A204.1 (cell line): ENCODE results near the gene WBP2.
"Not testable (repeated sequence)": the region's sequence is repeated elsewhere in the genome, so short reads cannot be mapped to it uniquely, and the experiment has no call there.

ENCODE experiments used
- FAIRE-seq: peaks from 2 replicates; lab custom pipeline; 2012; peaks lifted over from hg19 to GRCh38; lab: Jason Lieb, UNC

WBP2 gene

DNA sequence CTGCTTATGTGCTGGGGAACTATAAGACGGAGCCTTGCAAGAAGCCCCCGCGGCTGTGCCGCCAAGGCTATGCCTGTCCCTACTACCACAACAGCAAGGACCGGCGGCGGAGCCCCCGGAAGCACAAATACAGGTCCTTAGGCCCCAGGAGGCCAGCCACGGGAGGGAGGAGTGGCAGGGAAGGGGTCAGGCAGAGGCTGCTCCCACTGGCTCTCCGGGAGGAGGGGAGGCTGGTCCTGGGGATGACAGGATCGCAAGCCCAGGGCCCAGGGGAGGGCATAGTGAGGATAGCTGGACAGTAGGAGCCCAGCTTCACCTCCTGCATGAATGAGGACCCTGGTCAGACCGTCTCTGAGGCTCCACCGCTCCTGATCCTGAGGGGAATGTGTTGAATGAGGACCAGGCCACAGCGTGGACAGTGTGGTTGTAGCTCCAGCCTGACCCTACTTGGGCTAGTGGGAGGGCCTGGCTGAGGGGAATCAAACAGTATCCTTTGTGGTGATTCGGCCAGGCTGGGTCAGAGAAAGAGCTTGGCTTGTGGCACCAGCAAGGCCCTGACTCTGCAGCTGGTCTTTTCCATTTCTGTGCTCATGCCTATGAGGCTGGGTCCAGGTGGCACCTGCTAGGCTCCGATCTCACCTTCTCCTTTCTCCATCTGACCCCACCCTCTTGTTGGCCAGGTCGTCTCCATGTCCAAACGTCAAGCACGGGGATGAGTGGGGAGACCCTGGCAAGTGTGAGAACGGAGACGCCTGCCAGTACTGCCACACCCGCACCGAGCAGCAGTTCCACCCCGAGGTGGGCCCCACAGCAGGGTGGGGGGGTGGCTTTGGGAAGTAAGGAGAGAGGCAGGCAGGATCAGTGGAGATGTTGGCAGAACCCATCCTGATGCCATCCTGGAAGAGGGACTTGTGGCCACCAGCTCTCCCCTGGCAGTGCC lies 41.8 kb downstream of the WBP2 start:
- FAIRE-seq = no peak

DNA sequence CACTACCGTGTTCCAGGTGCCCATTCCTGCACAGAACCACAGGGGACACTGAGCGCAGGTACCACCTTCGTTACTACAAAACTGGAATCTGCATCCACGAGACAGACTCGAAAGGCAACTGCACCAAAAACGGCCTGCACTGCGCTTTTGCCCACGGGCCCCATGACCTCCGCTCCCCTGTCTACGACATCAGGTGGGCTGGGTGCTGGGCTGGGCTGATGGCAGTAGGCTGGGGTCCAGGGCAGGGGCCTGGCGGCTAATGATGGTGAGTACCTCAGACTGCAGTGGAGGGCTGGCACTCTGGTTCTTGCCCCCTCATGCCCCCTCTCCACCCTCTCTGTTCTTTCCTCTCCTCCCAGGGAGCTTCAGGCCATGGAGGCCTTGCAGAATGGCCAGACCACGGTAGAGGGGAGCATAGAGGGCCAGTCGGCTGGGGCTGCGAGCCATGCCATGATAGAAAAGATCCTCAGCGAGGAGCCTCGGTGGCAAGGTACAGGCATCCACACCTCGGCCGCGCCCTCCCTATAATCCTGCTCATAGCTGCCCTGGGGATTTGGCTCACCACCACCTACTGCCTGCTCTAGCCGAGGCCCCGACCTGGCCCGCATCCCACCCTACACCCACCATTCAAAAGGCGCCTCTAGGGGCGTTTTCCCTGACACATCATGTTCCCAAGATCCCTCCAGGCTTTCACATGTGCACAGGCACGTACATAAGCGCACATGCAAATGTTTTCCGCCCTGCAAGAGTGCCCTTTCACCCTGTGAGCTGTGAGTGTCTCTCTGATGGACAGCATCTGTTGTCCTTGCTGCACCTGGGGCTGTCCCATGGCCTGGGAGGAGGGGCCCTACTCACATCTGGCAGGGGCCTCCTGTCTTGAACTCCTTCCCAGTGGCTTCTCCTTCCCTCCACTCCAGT lies 42.8 kb downstream of the WBP2 start:
- no peak for FAIRE-seq

DNA sequence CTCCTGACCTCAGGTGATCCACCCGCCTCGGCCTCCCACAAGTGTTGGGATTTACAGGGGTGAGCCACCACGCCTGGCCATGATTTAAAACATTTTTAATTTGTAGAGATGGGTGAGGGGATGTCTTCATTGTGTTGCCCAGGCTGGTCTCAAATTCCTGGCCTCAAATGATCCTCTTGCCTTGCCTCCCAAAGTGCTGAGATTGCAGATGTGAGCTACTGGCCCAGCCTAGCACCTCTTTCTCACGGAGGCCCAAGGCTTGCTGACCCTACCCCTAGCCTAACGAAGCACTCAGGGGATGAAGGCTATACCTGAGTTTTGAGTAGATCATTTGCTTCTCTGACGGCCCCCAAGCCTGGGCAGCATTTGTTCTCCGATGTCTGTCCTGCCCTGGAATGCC lies 44.0 kb downstream of the WBP2 start:
- no peak for FAIRE-seq

DNA sequence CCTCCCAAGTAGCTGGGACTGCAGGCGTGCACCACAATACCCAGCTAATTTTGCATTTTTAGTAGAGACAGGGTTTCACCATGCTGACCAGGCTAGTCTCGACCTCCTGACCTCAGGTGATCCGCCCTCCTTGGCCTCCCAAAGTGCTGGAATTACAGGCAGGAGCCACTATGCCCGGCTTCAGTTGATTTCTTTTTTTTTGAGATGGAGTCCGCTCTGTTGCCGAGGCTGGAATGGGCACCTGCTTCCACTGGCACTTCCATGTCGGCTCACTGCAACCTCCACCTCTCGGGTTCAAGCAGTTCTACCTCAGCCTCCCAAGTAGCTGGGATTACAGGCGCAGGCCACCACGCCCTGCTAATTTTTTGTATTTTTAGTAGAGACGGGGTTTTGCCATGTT lies 44.4 kb downstream of the WBP2 start:
- not testable (repeated sequence) for FAIRE-seq

DNA sequence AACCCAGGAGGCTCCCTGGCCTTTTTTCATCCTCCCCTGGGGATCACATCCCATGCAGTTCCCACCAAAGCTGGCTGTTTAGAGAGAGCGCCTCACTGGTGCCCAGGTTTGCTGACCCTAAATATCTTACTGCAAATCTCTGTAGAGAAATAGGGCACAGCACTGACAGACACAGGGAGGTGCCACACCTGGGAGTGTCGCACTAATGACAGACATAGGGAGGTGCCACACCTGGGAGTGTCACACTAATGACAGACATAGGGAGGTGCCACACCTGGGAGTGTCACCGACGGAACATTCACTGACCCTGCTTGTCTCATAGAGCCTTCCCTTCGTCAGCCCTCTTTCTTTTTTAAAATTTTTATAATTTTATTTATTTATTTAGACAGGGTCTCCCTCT lies 44.9 kb downstream of the WBP2 start:
- FAIRE-seq = no peak

DNA sequence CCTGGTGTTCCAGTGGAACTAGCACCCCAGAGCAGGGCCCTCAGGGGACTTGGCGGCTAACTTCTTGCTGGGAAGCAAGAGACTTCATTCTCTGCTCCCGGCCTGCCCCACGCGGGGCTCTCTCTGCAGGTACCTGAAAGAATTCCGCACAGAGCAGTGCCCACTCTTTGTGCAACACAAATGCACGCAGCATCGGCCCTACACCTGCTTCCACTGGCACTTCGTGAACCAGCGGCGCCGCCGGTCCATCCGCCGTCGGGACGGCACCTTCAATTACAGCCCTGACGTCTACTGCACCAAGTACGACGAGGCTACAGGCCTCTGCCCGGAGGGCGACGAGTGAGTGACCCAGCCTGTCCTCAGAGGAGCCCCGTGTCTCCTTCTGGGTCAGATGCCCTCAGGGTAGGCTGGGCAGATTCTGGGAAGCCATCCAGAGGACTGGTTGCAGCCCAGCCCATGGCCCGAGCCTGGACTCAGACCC lies 45.5 kb downstream of the WBP2 start:
- FAIRE-seq = no peak

DNA sequence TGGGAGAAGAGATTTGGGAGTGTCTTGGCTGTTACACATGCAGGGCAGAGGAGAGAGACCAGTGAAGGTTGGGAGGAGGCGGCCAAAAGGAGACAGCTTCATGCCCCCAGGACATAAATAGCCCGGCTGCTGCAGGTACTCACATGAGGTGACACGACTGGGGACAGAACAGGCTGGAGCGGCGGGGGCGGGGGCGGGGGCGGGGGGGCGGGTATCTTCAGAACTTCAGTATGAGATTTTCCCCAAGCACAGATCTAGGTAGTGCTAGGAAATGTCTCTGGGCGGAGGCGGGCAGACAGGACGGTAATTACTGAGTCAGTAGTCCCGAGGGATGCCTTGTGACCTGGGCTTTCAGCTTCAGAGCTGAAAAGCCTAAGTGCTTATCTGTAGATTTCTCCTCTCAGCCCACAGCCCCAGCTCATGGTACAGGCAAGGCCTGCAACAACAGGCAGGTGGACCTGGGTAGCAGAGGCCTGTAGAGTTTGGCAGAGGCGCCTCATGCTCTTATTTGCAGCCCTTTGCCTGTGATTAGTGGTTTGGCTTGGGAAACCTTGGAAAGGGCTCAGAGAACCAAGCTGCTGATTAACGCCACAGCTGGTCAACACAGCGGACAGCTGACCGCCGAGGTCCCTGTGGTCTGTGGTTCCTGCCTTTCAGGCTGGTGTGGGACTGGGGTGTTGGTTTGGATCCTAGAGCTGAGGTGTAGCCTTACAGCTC lies 46.1 kb downstream of the WBP2 start:
- FAIRE-seq = no peak

DNA sequence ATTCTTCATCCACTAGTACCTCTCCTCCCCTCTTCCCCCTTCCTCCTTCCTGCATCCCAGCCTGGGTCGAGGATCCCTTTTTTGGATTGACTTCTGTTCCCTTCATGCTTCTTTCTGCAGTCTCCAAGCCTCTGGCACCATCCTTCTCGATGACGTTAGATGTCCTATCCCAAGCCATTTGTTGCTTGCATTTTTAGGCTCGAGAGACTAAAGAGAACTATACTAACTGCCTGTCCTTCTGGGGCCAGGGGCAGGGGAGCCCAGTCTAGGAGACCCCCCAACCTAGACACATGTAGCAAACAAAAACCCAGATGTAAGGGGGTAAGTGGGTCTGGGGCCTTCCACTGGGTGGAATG lies 46.6 kb downstream of the WBP2 start:
- no peak for FAIRE-seq

DNA sequence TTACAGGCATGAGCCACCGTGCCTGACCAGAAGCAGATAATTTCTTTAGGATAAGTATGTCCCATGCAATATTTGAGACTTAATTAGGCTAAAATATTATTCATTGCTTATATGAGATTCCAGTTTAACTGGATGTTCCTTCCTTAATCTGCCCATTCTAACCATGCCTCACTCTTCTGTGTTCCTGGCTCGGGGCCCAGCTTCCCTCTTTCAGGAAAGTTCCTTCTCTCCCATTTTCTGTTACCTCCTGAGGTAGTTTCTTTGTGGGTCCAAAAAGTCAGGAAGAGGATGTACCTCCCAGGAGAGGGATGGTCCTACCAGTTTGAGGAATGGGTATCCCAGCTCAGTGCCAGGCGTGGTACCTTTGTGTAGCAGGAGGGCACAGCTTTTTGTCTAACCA lies 47.3 kb downstream of the WBP2 start:
- FAIRE-seq = no peak

DNA sequence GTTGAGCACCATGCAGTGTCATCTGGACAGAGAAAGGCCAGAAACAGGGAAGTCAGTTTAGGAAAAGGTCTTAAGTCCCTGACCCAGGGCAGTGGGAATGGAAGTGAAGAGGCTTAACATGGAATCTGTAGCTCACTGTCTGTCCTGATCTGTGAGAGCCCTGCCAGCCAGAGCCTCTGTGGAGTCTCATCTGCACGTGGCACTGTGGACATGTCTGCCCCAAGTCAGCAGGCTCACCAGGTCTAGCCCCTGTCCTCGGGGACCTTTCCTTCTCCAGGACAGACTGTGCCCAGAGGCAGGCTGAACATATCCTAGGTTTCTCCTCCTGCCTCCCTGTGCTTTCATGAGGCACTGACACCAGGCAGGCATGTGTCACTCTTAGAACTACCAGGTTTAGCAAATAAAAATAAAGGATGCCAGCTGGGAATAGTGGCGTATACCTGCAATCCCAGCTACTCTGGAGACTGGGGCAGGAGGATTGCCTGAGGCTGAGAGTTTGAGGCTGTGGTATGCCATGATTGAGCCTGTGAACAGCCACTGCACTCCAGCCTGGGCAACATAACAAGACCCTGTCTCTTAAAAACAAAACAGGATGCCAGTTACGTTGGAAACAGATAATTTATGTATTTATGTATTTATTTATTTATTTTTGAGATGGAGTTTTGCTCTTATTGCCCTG lies 48.2 kb downstream of the WBP2 start:
- FAIRE-seq = no peak

DNA sequence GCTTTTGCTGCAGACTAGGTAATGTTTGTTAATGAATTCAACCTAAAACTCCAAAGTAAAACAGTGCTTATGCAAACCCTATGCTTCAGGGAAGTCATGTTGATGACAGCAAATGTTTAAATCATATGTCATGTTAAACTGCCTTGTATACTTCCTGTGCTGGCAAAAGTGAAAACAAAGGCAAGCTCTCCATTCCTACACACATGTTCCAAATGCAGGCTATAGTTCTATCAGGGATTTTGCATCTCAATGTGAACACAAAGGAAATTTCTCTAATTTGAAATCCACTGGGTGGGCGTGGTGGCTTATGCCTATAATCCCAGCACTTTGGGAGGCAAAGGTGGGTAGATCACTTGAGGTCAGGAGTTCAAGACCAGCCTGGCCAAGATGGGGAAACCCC lies 51.3 kb downstream of the WBP2 start:
- no peak for FAIRE-seq

DNA sequence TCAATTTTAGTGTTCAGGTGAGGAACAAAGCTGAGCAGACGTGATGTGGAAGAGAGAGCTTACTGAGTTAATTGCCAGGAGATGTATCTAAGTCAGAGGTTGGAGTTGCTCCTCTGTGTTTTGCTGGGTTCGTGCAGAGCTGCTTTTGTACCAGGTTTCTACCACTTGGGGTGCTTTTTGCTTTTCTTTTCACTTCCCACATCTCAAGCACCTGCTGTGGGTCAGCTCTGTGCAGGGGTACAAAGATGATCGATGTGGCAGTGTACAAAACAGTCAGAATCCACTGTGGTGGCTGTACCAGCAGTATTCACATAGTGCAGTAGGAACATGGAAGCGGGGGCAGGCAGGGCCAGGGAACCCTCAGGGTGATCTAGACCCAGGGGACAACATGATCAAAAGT lies 55.7 kb downstream of the WBP2 start:
- FAIRE-seq = no peak

DNA sequence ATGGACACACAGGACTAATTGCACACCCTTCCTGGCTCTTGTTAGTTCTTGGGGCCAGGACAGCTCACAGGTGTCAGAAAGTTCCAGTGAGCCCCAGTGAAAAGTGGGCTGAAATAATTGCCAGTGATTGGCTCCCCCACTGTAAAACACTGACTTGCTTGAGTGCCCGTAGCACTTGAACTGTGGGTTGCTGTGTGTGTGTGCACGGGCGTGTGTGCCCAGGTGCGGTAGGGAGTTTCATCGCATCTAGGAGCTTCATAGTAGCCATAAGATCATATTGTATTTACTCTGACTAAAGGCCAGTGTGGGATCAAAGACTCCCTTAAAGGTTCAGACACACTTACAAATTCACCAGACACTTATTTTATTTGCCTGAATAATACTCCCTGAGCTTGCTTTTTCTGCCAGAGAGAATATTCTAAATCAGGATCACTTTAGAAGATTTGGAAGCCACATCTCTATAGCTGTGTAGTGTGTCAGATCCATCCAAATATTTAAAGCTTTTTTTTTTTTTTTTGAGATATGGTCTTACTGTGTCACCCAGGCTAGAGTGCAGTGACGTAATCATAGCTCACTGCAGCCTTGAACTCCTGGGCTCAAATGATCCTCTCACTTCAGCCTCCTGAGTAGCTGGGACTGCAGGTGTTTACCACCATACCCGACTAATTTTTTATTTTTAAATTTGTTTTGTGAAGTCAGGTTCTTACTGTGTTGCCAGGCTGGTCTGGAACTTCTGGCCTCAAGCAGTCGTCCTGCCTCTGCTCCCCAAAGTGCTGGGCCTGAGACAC lies 59.1 kb downstream of the WBP2 start:
- FAIRE-seq = no peak
